Measurements from ENCODE around the gene ZBTB22. TPM values are rescaled to one million over a fixed set of nuclear protein-coding genes. Genes with fewer than 3 reads are reported as not detected.
"Not testable (repeated sequence)": the region's sequence is repeated elsewhere in the genome, so short reads cannot be mapped to it uniquely, and the experiment has no call there.

Gene ZBTB22
- total RNA-seq, 1 experiment from 2014 or later: 11.7 TPM

DNA sequence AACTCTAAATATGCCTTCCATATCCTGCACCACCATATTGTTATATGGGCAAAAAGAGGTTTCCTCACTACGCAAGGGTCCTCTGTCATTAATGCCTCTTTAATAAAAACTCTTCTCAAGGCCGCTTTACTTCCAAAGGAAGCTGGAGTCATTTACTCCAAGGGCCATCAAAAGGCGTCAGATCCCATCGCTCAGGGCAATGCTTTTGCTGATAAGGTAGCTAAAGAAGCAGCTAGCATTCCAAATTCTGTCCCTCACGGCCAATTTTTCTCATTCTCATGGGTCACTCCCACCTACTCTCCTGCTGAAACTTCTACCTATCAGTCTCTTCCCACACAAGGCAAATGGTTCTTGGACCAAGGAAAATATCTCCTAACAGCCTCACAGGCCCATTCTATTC is 30.3 kb upstream of the ZBTB22 start:
- Histone ChIP-seq H3K4me1 (ENCODE audit: control insufficient read depth in 1 of 2, insufficient read depth in 2 of 2, low read length in 2 of 2) (peaks cover 8 to 10% of the 10 kb centered on the region in 2 experiments), H3K36me3 (ENCODE audit: control insufficient read depth in 1 of 2, insufficient read depth in 2 of 2, low read length in 2 of 2) (no peaks in the 10 kb centered on the region), H3K9me2 (ENCODE audit: insufficient read depth) (no peaks in the 10 kb centered on the region), H3K4me3 (replicated peaks in 1 of 2; ENCODE audit: low read depth in 1 of 2, low read length in 2 of 2) (no peak overlapping the region), H3K27ac (ENCODE audit: low read depth, low read length) (no peak overlapping the region), H3K9me3 (ENCODE audit: control insufficient read depth in 1 of 2, insufficient read depth in 1 of 2, low read depth in 1 of 2, low read length in 2 of 2) (no peaks in the 10 kb centered on the region), H3K79me2 (ENCODE audit: insufficient read depth, low read length) (no peaks in the 10 kb centered on the region), H3K4me2 (ENCODE audit: low read length) (no peak overlapping the region), H3K27me3 (ENCODE audit: insufficient read depth, low read length) (peaks cover 31% of the 10 kb centered on the region; the same call in 1 of the 2 replicates), H4K20me1 (ENCODE audit: insufficient read depth) (no peaks in the 10 kb centered on the region), H2AFZ (ENCODE audit: low read depth, low read length, poor library complexity, severe bottlenecking) (no peak overlapping the region), H3K9ac (ENCODE audit: low read length) (no peak overlapping the region)
- intact Hi-C loops (cut with micrococcal nuclease): no loop called here
- ChIA-PET POLR2A (no interaction called here), RAD21 (ENCODE audit: low non-redundant PET in 1 of 2, low total read pairs in 2 of 2, uncharacterized antibody in 2 of 2, unreplicated experiment in 2 of 2) (no interaction called here), CTCF (no interaction called here)
- BruUV-seq (replicated peaks): no TSS peak
- DNase-seq (ENCODE audit: low read depth, low spot score) (no peak), ATAC-seq (no peak)
- TF ChIP-seq SRF (IDR thresholded peaks at IDR 0.05; ENCODE audit: low read depth) (no peak), EZH2 (IDR thresholded peaks at IDR 0.05) (no peak), SIN3A (IDR thresholded peaks at IDR 0.05; ENCODE audit: low read depth) (no peak), JUND (IDR thresholded peaks at IDR 0.05) (no peak), RAD21 (IDR thresholded peaks at IDR 0.05; ENCODE audit: low read depth) (no peak), EZH2phosphoT487 (IDR thresholded peaks at IDR 0.05; ENCODE audit: borderline replicate concordance) (no peak)
- TF ChIP-seq, protein P1, sequence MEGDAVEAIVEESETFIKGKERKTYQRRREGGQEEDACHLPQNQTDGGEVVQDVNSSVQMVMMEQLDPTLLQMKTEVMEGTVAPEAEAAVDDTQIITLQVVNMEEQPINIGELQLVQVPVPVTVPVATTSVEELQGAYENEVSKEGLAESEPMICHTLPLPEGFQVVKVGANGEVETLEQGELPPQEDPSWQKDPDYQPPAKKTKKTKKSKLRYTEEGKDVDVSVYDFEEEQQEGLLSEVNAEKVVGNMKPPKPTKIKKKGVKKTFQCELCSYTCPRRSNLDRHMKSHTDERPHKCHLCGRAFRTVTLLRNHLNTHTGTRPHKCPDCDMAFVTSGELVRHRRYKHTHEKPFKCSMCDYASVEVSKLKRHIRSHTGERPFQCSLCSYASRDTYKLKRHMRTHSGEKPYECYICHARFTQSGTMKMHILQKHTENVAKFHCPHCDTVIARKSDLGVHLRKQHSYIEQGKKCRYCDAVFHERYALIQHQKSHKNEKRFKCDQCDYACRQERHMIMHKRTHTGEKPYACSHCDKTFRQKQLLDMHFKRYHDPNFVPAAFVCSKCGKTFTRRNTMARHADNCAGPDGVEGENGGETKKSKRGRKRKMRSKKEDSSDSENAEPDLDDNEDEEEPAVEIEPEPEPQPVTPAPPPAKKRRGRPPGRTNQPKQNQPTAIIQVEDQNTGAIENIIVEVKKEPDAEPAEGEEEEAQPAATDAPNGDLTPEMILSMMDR (IDR thresholded peaks at IDR 0.05 in 2 of 3, conservative IDR thresholded peaks at IDR 0.05 in 1 of 3; ENCODE audit: borderline replicate concordance in 1 of 3, insufficient read depth in 1 of 3, low read depth in 2 of 3, low read length in 2 of 3): no peak

DNA sequence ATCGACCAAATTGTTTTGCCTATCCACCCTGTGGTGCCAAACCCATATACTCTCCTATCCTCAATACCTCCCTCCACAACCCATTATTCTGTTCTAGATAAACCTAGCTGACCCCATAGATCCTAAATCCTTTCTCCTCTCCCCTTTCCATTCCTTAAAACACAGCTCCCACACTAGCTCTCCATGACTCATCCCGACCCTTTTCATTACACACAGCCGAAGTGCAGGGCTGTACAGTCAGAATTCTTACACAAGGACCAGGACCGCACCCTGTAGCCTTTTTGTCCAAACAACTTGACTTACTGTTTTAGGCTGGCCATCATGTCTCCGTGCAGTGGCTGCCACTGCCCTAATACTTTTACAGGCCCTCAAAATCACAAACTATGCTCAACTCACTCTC is 29.4 kb upstream of the ZBTB22 start:
- RAD21 ChIA-PET (ENCODE audit: low non-redundant PET in 1 of 2, low total read pairs in 2 of 2, uncharacterized antibody in 2 of 2, unreplicated experiment in 2 of 2): not testable (repeated sequence)

More for the DNA sequence above, 29.4 kb upstream of the ZBTB22 start:
- H3K4me2 ChIP-seq (ENCODE audit: low read length); H3K9me2 ChIP-seq (ENCODE audit: insufficient read depth); H3K4me1 ChIP-seq (ENCODE audit: control insufficient read depth in 1 of 2, insufficient read depth in 2 of 2, low read length in 2 of 2); CTCF ChIA-PET; H3K27ac ChIP-seq (ENCODE audit: low read depth, low read length); H3K79me2 ChIP-seq (ENCODE audit: insufficient read depth, low read length); BruUV-seq (replicated peaks); H4K20me1 ChIP-seq (ENCODE audit: insufficient read depth); H3K9me3 ChIP-seq (ENCODE audit: control insufficient read depth in 1 of 2, insufficient read depth in 1 of 2, low read depth in 1 of 2, low read length in 2 of 2); ATAC-seq; H2AFZ ChIP-seq (ENCODE audit: low read depth, low read length, poor library complexity, severe bottlenecking); DNase-seq (ENCODE audit: low read depth, low spot score); intact Hi-C loops (cut with micrococcal nuclease); H3K4me3 ChIP-seq (replicated peaks in 1 of 2; ENCODE audit: low read depth in 1 of 2, low read length in 2 of 2); H3K36me3 ChIP-seq (ENCODE audit: control insufficient read depth in 1 of 2, insufficient read depth in 2 of 2, low read length in 2 of 2); H3K9ac ChIP-seq (ENCODE audit: low read length): not testable (repeated sequence)
- peaks cover 27% of the 10 kb centered on the region; the same call in 1 of the 2 replicates for H3K27me3 ChIP-seq (ENCODE audit: insufficient read depth, low read length)
- POLR2A ChIA-PET: interaction anchor here (2.1 kb wide), 1 partner anchor 30 kb away, joined by 4 read pairs; the partner anchor contains the start of gene ZBTB22
